Measurements from ENCODE around the gene PPM1N. TPM values are rescaled to one million over a fixed set of nuclear protein-coding genes. Genes with fewer than 3 reads are reported as not detected.

The PPM1N gene
- total and polyA plus RNA-seq, 2 of the 13 experiments (the other 11 are each of a cell fraction or from before 2014, with no cell fraction given) = 0.31 to 1.8 TPM

DNA sequence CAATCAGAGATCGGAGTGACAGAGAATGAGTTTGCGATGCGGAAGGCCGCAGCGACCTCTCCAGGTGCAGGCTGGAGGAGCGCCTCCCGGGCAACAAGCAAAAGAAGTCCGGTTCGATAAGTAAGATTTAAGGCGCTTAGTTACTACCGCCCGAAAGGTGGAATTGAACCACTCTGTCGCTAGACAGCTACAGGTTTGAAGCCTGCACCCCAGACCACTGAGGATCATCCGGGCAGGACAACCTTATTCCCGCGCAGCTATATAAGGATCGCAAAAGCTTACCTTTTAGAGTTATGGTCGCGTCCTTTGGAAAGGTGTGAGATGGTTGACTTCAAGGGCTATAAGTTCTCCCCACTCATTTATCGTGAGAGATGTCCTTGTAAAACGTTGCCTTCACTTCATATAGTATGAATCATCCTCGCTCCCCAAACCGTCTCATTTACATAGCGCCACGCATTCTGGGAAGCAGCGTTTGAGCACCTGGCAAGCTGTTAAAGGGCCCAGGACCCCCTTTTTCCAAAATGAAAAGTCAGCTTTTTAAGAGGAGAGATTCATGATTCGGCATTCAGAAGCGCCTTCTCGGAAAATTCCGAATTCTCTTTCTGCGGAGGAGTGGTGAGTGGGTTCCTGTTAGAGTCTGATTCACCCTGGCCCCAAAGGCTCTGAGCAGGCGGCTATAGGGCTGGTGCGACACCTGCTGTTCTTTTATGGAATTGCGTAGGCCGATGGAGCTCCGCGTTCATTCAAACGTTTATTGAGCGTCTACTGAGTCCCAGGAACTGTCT, 19.6 kb upstream of the PPM1N start (continued):
- TF ChIP-seq, protein P1, sequence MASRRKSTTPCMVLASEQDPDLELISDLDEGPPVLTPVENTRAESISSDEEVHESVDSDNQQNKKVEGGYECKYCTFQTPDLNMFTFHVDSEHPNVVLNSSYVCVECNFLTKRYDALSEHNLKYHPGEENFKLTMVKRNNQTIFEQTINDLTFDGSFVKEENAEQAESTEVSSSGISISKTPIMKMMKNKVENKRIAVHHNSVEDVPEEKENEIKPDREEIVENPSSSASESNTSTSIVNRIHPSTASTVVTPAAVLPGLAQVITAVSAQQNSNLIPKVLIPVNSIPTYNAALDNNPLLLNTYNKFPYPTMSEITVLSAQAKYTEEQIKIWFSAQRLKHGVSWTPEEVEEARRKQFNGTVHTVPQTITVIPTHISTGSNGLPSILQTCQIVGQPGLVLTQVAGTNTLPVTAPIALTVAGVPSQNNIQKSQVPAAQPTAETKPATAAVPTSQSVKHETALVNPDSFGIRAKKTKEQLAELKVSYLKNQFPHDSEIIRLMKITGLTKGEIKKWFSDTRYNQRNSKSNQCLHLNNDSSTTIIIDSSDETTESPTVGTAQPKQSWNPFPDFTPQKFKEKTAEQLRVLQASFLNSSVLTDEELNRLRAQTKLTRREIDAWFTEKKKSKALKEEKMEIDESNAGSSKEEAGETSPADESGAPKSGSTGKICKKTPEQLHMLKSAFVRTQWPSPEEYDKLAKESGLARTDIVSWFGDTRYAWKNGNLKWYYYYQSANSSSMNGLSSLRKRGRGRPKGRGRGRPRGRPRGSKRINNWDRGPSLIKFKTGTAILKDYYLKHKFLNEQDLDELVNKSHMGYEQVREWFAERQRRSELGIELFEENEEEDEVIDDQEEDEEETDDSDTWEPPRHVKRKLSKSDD (CRISPR knock-in tag; IDR thresholded peaks at IDR 0.05; ENCODE audit: low read depth) = no peak

DNA sequence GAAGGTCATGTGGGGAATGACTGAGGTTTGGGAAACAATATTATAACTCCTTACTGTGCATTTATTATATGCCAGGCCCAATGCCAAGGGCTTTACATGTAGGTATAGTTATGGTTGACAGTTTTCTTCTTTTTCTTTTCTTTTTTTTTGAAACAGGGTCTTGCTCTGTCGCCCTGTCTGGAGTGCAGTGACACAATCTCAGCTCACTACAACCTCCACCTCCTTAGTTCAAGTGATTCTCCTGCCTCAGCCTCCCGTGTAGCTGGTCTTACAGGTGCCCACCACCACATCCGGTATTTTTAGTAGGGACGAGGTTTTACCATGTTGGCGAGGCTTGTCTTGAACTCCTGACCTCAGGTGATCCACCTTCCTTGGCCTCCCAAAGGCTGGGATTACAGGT, 15.2 kb upstream of the PPM1N start:
- H3K79me2 ChIP-seq (ENCODE audit: insufficient read depth, low read length) = no peaks in the 10 kb centered on the region
- CTCF ChIA-PET (ENCODE audit: low intra/inter-chr PET ratio, low total read pairs) = no interaction called here
- H3K27ac ChIP-seq (ENCODE audit: extremely low read length, insufficient read depth, low read length) = no peak overlapping the region
- H3K27me3 ChIP-seq (ENCODE audit: control insufficient read depth in 1 of 2, insufficient read depth in 2 of 2, low read length in 2 of 2) = peaks cover 0 to 7% of the 10 kb centered on the region in 2 experiments; a peak in 2 of 5 replicates
- intact Hi-C loops (cut with micrococcal nuclease; ENCODE audit: unreplicated experiment) = no loop called here
- 48% methylated on average over 5 of the region's 5 CpGs for WGBS (ENCODE audit: low lambda C conversion rate)
- no peak overlapping the region for H3K9ac ChIP-seq (ENCODE audit: insufficient read depth, low read depth, low read length)
- no peaks in the 10 kb centered on the region for H4K20me1 ChIP-seq (ENCODE audit: insufficient read depth, low read length)
- POLR2A ChIA-PET = no interaction called here
- in situ Hi-C loops (cut with HindIII; ENCODE audit: extremely low pct_ligation_motif_present, low pct_unique_long_range_greater_than_20kb) = no loop called here
- no TSS peak for BruUV-seq (replicated peaks)
- H3K36me3 ChIP-seq (replicated peaks in 1 of 2; ENCODE audit: control insufficient read depth in 1 of 2, insufficient read depth in 2 of 2, low read length in 2 of 2) = no peaks in the 10 kb centered on the region
- H3K9me3 ChIP-seq (ENCODE audit: low read length) = no peaks in the 10 kb centered on the region
- no peak overlapping the region for H2AFZ ChIP-seq (ENCODE audit: low read length)
- ATAC-seq (no peak), FAIRE-seq (no peak), DNase-seq (ENCODE audit: low spot score) (no peak)
- H3K4me2 ChIP-seq (ENCODE audit: low read depth, low read length) = no peak overlapping the region
- TF ChIP-seq ZNF580 (CRISPR knock-in tag; IDR thresholded peaks at IDR 0.05; ENCODE audit: borderline replicate concordance, low read depth) = no peak
- no peak for TF ChIP-seq POLR2AphosphoS2 (IDR thresholded peaks at IDR 0.05; ENCODE audit: low read depth, low read length)
- no peak for TF ChIP-seq NFE2L2 (IDR thresholded peaks at IDR 0.05; ENCODE audit: low read length)
- TF ChIP-seq TSC22D2 (CRISPR knock-in tag; IDR thresholded peaks at IDR 0.05; ENCODE audit: borderline replicate concordance) = no peak
- TF ChIP-seq NFYB (CRISPR knock-in tag; IDR thresholded peaks at IDR 0.05) = no peak
- no peak for TF ChIP-seq AHR (CRISPR knock-in tag; IDR thresholded peaks at IDR 0.05)
- TF ChIP-seq ZNF296 (CRISPR knock-in tag; conservative IDR thresholded peaks at IDR 0.05) = no peak
- TF ChIP-seq RCOR2 (CRISPR knock-in tag; IDR thresholded peaks at IDR 0.05) = no peak
- TF ChIP-seq, protein P2, sequence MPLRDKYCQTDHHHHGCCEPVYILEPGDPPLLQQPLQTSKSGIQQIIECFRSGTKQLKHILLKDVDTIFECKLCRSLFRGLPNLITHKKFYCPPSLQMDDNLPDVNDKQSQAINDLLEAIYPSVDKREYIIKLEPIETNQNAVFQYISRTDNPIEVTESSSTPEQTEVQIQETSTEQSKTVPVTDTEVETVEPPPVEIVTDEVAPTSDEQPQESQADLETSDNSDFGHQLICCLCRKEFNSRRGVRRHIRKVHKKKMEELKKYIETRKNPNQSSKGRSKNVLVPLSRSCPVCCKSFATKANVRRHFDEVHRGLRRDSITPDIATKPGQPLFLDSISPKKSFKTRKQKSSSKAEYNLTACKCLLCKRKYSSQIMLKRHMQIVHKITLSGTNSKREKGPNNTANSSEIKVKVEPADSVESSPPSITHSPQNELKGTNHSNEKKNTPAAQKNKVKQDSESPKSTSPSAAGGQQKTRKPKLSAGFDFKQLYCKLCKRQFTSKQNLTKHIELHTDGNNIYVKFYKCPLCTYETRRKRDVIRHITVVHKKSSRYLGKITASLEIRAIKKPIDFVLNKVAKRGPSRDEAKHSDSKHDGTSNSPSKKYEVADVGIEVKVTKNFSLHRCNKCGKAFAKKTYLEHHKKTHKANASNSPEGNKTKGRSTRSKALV (CRISPR knock-in tag; IDR thresholded peaks at IDR 0.05) = no peak
- no peak for TF ChIP-seq KLF15 (CRISPR knock-in tag; IDR thresholded peaks at IDR 0.05; ENCODE audit: borderline replicate concordance)
- TF ChIP-seq PRPF4 (IDR thresholded peaks at IDR 0.05; ENCODE audit: low read depth, low read length, poor library complexity, severe bottlenecking) = no peak
- TF ChIP-seq TBP (CRISPR knock-in tag; IDR thresholded peaks at IDR 0.05) = no peak
- TF ChIP-seq KAT8 (CRISPR knock-in tag; IDR thresholded peaks at IDR 0.05) = no peak
- no peak overlapping the region for H3K4me3 ChIP-seq (replicated peaks in 1 of 3; ENCODE audit: insufficient read depth in 1 of 3, low read depth in 2 of 3, low read length in 3 of 3)
- H3K4me1 ChIP-seq (ENCODE audit: insufficient read depth, low read length) = peaks cover 35% of the 10 kb centered on the region
